WERI-Rb-1 (cell line): Measurements from ENCODE around the gene TXNIP.

Source experiments
- DNase-seq: peaks from one replicate; pipeline ENCODE4 v3.0.0-alpha.2; 2020
- H3K27ac ChIP-seq: fragments of 250-450 bp; sonication (Bioruptor Pico); 2 replicates; pipeline ENCODE4 v1.5.1; 2020; ENCODE audit warnings: mild to moderate bottlenecking, moderate library complexity
- H3K27me3 ChIP-seq: fragments of 250-450 bp; sonication (Bioruptor Pico); 2 replicates; pipeline ENCODE4 v1.5.1; 2021; ENCODE audit warnings: mild to moderate bottlenecking, low read depth, moderate library complexity; ENCODE audit not compliant: insufficient read depth, severe bottlenecking
- H3K36me3 ChIP-seq: fragments of 250-450 bp; sonication (Bioruptor Pico); 2 replicates; pipeline ENCODE4 v1.5.1; 2020; ENCODE audit warnings: mild to moderate bottlenecking, moderate library complexity
- H3K4me3 ChIP-seq: 2 replicates; pipeline ENCODE4 v1.5.1; 2011; ENCODE audit warnings: low read depth, mild to moderate bottlenecking, control low read depth, low read length
- H3K9me3 ChIP-seq: fragments of 250-450 bp; sonication (Bioruptor Pico); 2 replicates; pipeline ENCODE4 v1.5.1; 2021; ENCODE audit warnings: mild to moderate bottlenecking, moderate library complexity; ENCODE audit not compliant: severe bottlenecking
- CTCF ChIP-seq: IDR thresholded peaks from 2 replicates; pipeline ENCODE4 v1.5.1; 2011; ENCODE audit warnings: low read depth, mild to moderate bottlenecking, control low read depth, inconsistent platforms, low read length

Gene TXNIP

GRCh38 chr1:145990249-145990855 is 6.0 kb downstream of the TXNIP start:
- H3K27ac ChIP-seq = no peak overlapping the region
- H3K36me3 ChIP-seq = peaks cover 32% of the 10 kb centered on the region
- H3K9me3 ChIP-seq = no peaks in the 10 kb centered on the region
- no peak overlapping the region for H3K4me3 ChIP-seq
- H3K27me3 ChIP-seq = no peaks in the 10 kb centered on the region
- 0 out of 2 replicates have a peak, but pooled peaks have one; percentile 2 for TF ChIP-seq CTCF
- no peak for DNase-seq

GRCh38 chr1:145988773-145989172 is 7.6 kb downstream of the TXNIP start:
- no peak for DNase-seq
- Histone ChIP-seq H3K27ac (no peak overlapping the region), H3K4me3 (no peak overlapping the region), H3K9me3 (no peaks in the 10 kb centered on the region), H3K36me3 (peaks cover 18% of the 10 kb centered on the region), H3K27me3 (no peaks in the 10 kb centered on the region)
- TF ChIP-seq CTCF = no peak

- no peak for DNase-seq
- Histone ChIP-seq H3K9me3 (no peaks in the 10 kb centered on the region), H3K27me3 (no peaks in the 10 kb centered on the region), H3K27ac (no peak overlapping the region), H3K36me3 (peaks cover 9% of the 10 kb centered on the region), H3K4me3 (no peak overlapping the region)
- TF ChIP-seq CTCF = no peak
Observed at GRCh38 chr1:145987926-145988325, 8.5 kb downstream of the TXNIP start.

- no peak for DNase-seq
- TF ChIP-seq CTCF = no peak
- H3K36me3 ChIP-seq = no peaks in the 10 kb centered on the region
- no peak overlapping the region for H3K4me3 ChIP-seq
- peak overlapping the region; percentile 46 for H3K27ac ChIP-seq
- H3K9me3 ChIP-seq = no peaks in the 10 kb centered on the region
- no peaks in the 10 kb centered on the region for H3K27me3 ChIP-seq
Observed at GRCh38 chr1:145986551-145986950, 9.8 kb downstream of the TXNIP start.

- TF ChIP-seq CTCF = no peak
- no peak overlapping the region for H3K4me3 ChIP-seq
- DNase-seq = peak; percentile 50
- no peaks in the 10 kb centered on the region for H3K9me3 ChIP-seq
- peak overlapping the region; percentile 46 for H3K27ac ChIP-seq
- H3K36me3 ChIP-seq = no peaks in the 10 kb centered on the region
- H3K27me3 ChIP-seq = no peaks in the 10 kb centered on the region
Observed at GRCh38 chr1:145985502-145986439, 10.6 kb downstream of the TXNIP start.
